ENCODE measurements around the gene FEN1. TPM values are rescaled to one million over a fixed set of nuclear protein-coding genes. Genes with fewer than 3 reads are reported as not detected.
A peak's percentile ranks its signal among the peaks of the same experiment; 100 is the strongest.

Gene FEN1
- polyA plus RNA-seq, 3 donors = 3.5 to 6.4 (median 4.3) TPM

DNA sequence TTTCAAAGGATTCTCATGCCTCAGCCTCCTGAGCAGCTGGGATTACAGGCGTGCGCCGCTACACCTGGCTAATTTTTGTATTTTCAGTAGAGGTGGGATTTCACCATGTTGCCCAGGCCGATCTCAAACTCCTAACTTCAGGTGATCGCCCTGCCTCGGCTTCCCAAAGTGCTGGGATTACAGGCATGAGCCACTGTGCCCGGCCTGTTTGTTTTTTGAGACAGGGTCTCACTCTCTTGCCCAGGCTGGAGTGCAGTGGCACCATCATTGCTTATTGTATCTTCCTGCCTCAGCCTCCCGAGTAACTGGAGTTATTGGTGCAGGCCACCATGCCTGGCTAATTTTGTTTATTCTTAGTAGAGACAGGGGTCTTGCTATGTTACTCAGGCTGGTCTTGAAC lies 43.5 kb downstream of the FEN1 start:
- H2AFZ ChIP-seq (ENCODE audit: insufficient read depth, low read depth, low read length, poor library complexity, severe bottlenecking) = no peak overlapping the region
- H3K27me3 Mint-ChIP-seq (ENCODE audit: low read depth in 3 of 3) = peaks cover 0 to 5% (median 0%) of the 10 kb centered on the region in 3 donors
- no peaks in the 10 kb centered on the region for H3K27me3 ChIP-seq (ENCODE audit: control insufficient read depth in 2 of 2, insufficient read depth in 2 of 2, low read length in 2 of 2)
- H3K27ac Mint-ChIP-seq = peak overlapping the region; percentile 57 to 92 (median 73)
- H3K4me3 ChIP-seq (replicated peaks in 1 of 3; ENCODE audit: low read depth in 2 of 3, low read length in 3 of 3) = no peak overlapping the region
- peaks cover 9 to 15% of the 10 kb centered on the region in 2 donors for H3K36me3 ChIP-seq (replicated peaks in 1 of 2; ENCODE audit: control insufficient read depth in 1 of 2, insufficient read depth in 2 of 2, low read length in 2 of 2)
- no peak for DNase-seq
- TF ChIP-seq, protein P1, sequence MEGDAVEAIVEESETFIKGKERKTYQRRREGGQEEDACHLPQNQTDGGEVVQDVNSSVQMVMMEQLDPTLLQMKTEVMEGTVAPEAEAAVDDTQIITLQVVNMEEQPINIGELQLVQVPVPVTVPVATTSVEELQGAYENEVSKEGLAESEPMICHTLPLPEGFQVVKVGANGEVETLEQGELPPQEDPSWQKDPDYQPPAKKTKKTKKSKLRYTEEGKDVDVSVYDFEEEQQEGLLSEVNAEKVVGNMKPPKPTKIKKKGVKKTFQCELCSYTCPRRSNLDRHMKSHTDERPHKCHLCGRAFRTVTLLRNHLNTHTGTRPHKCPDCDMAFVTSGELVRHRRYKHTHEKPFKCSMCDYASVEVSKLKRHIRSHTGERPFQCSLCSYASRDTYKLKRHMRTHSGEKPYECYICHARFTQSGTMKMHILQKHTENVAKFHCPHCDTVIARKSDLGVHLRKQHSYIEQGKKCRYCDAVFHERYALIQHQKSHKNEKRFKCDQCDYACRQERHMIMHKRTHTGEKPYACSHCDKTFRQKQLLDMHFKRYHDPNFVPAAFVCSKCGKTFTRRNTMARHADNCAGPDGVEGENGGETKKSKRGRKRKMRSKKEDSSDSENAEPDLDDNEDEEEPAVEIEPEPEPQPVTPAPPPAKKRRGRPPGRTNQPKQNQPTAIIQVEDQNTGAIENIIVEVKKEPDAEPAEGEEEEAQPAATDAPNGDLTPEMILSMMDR (IDR thresholded peaks at IDR 0.05) = no peak
- H3K4me1 Mint-ChIP-seq = peaks cover 51% of the 10 kb centered on the region
- peaks cover 40 to 44% of the 10 kb centered on the region in 2 donors for H3K4me1 ChIP-seq (ENCODE audit: control insufficient read depth in 1 of 2, insufficient read depth in 2 of 2, low read length in 2 of 2)
- no peak overlapping the region for H3K4me2 ChIP-seq (replicated peaks; ENCODE audit: extremely low read depth, low read length, poor library complexity, severe bottlenecking)
- 95% methylated on average over 5 of the region's 8 CpGs for WGBS (ENCODE audit: insufficient coverage)
- no peak overlapping the region for H3K4me3 Mint-ChIP-seq
- H3K27ac ChIP-seq (ENCODE audit: low read depth in 1 of 2, low read length in 2 of 2) = peak overlapping the region; percentile 39 to 75
- H3K9me3 Mint-ChIP-seq = peaks cover 0 to 2% (median 0%) of the 10 kb centered on the region in 7 donors
- no peaks in the 10 kb centered on the region for H4K20me1 ChIP-seq (ENCODE audit: insufficient read depth, low read length)
- peaks cover 16% of the 10 kb centered on the region for H3K79me2 ChIP-seq (ENCODE audit: insufficient read depth, low read length)
- intact Hi-C loops (cut with micrococcal nuclease) = no loop called here
- H3K9me3 ChIP-seq (replicated peaks in 1 of 2; ENCODE audit: control insufficient read depth in 1 of 2, insufficient read depth in 1 of 2, low read length in 2 of 2) = no peaks in the 10 kb centered on the region
- no peak overlapping the region for H3K9ac ChIP-seq (ENCODE audit: insufficient read depth, low read length, poor library complexity, severe bottlenecking)
- peaks cover 20 to 42% of the 10 kb centered on the region in 2 donors for H3K36me3 Mint-ChIP-seq

DNA sequence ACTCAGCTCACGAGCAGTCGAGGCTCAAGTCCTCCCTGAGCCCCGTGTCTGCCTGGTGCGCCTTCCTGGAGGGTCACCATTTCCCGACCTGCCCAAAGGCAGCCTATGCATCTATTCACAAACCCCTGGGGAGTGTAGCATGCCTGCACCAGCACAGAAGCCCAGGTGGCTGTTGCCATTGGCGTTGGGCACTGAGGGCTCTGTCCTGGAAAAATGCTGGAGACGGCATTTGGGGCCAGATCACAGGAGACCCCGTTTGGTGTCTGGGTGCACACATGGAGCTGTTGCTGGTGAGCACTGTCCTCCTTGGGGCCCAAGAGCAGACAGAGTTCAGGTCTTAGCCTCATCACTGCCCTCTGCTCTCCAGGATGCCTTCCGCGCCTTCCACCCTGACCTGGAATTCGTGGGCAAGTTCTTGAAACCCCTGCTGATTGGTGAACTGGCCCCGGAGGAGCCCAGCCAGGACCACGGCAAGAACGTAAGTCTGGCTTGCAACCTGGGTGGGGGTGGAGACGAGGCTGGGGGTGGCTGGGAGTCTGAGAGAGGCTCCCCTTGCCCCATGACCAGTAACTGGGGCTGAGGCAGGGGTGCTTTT lies 44.8 kb downstream of the FEN1 start:
- intact Hi-C loops (cut with micrococcal nuclease) = no loop called here
- H3K27ac ChIP-seq (ENCODE audit: low read depth in 1 of 2, low read length in 2 of 2) = no peak overlapping the region
- H3K27me3 Mint-ChIP-seq (ENCODE audit: low read depth in 3 of 3) = peaks cover 0 to 5% (median 2%) of the 10 kb centered on the region in 3 donors
- no peak overlapping the region for H3K9ac ChIP-seq (ENCODE audit: insufficient read depth, low read length, poor library complexity, severe bottlenecking)
- WGBS (ENCODE audit: insufficient coverage) = 98% methylated on average over 12 of the region's 15 CpGs
- H3K4me1 ChIP-seq (ENCODE audit: control insufficient read depth in 1 of 2, insufficient read depth in 2 of 2, low read length in 2 of 2) = peaks cover 27 to 31% of the 10 kb centered on the region in 2 donors
- H3K36me3 Mint-ChIP-seq = peaks cover 27 to 55% of the 10 kb centered on the region in 2 donors
- H3K4me3 Mint-ChIP-seq = no peak overlapping the region
- no peak for DNase-seq
- no peak overlapping the region for H2AFZ ChIP-seq (ENCODE audit: insufficient read depth, low read depth, low read length, poor library complexity, severe bottlenecking)
- peaks cover 39% of the 10 kb centered on the region for H3K4me1 Mint-ChIP-seq
- H3K4me2 ChIP-seq (replicated peaks; ENCODE audit: extremely low read depth, low read length, poor library complexity, severe bottlenecking) = no peak overlapping the region
- TF ChIP-seq, protein P1 (IDR thresholded peaks at IDR 0.05) = no peak
- peaks cover 13% of the 10 kb centered on the region for H3K79me2 ChIP-seq (ENCODE audit: insufficient read depth, low read length)
- no peaks in the 10 kb centered on the region for H3K27me3 ChIP-seq (ENCODE audit: control insufficient read depth in 2 of 2, insufficient read depth in 2 of 2, low read length in 2 of 2)
- no peaks in the 10 kb centered on the region for H3K9me3 ChIP-seq (replicated peaks in 1 of 2; ENCODE audit: control insufficient read depth in 1 of 2, insufficient read depth in 1 of 2, low read length in 2 of 2)
- no peak overlapping the region for H3K4me3 ChIP-seq (replicated peaks in 1 of 3; ENCODE audit: low read depth in 2 of 3, low read length in 3 of 3)
- H3K27ac Mint-ChIP-seq = peak overlapping the region in 2 of 7 donors; percentile 19 to 31
- peaks cover 12 to 28% of the 10 kb centered on the region in 2 donors for H3K36me3 ChIP-seq (replicated peaks in 1 of 2; ENCODE audit: control insufficient read depth in 1 of 2, insufficient read depth in 2 of 2, low read length in 2 of 2)
- peaks cover 0 to 2% (median 0%) of the 10 kb centered on the region in 7 donors for H3K9me3 Mint-ChIP-seq
- H4K20me1 ChIP-seq (ENCODE audit: insufficient read depth, low read length) = no peaks in the 10 kb centered on the region

All from CD14-positive monocyte (primary cell).